Mesendoderm (in vitro differentiated cells): ENCODE data around the gene DNPH1.

Source experiments
- DNase-seq: peaks from one replicate; pipeline ENCODE4 v3.0.0; 2013
- H2AK5ac ChIP-seq: 2 replicates; pipeline ENCODE4 v1.6.1; 2013; ENCODE audit warnings: low read length, inconsistent platforms
- H2BK120ac ChIP-seq: 2 replicates; pipeline ENCODE4 v1.6.1; 2013; ENCODE audit warnings: low read depth, mild to moderate bottlenecking, low read length, moderate library complexity, mixed read lengths
- H2BK15ac ChIP-seq: replicated peaks from 2 replicates; pipeline ENCODE4 v1.6.1; 2013; ENCODE audit warnings: low read depth, mild to moderate bottlenecking, moderate library complexity
- H2BK5ac ChIP-seq: 2 replicates; pipeline ENCODE4 v1.6.1; 2013; ENCODE audit warnings: low read length, inconsistent platforms
- H3K18ac ChIP-seq: 2 replicates; pipeline ENCODE4 v1.6.1; 2013; ENCODE audit warnings: mild to moderate bottlenecking, low read length, mixed read lengths
- H3K23ac ChIP-seq: one replicate; pipeline ENCODE4 v1.6.1; 2013; ENCODE audit warnings: low read length
- H3K27ac ChIP-seq: 2 replicates; pipeline ENCODE4 v1.5.1; 2013; ENCODE audit warnings: low read depth, mild to moderate bottlenecking, inconsistent platforms, low read length, moderate library complexity
- H3K27me3 ChIP-seq: 2 replicates; pipeline ENCODE4 v1.6.1; 2013; ENCODE audit warnings: low read length, control low read depth, mild to moderate bottlenecking, inconsistent platforms; ENCODE audit not compliant: insufficient read depth, poor library complexity
- H3K36me3 ChIP-seq: 2 replicates; pipeline ENCODE4 v1.6.1; 2013; ENCODE audit warnings: low read length, inconsistent platforms; ENCODE audit not compliant: control insufficient read depth, insufficient read depth
- H3K4ac ChIP-seq: one replicate; pipeline ENCODE4 v1.6.1; 2013; ENCODE audit warnings: low read depth, mild to moderate bottlenecking, low read length, moderate library complexity
- H3K4me1 ChIP-seq: 2 replicates; pipeline ENCODE4 v1.6.1; 2013; ENCODE audit warnings: low read depth, low read length, inconsistent platforms; ENCODE audit not compliant: control insufficient read depth
- H3K4me2 ChIP-seq: 2 replicates; pipeline ENCODE4 v1.6.1; 2013; ENCODE audit warnings: low read length
- H3K4me3 ChIP-seq: 2 replicates; pipeline ENCODE4 v1.5.1; 2013; ENCODE audit warnings: mild to moderate bottlenecking, low read length
- H3K56ac ChIP-seq: one replicate; pipeline ENCODE4 v1.6.1; 2013; ENCODE audit warnings: low read length
- H3K79me1 ChIP-seq: 2 replicates; pipeline ENCODE4 v1.6.1; 2013; ENCODE audit warnings: low read length, inconsistent platforms
- H3K79me2 ChIP-seq: 2 replicates; pipeline ENCODE4 v1.6.1; 2013; ENCODE audit warnings: mild to moderate bottlenecking, low read length; ENCODE audit not compliant: control insufficient read depth, insufficient read depth
- H3K9ac ChIP-seq: 2 replicates; pipeline ENCODE4 v1.6.1; 2013; ENCODE audit warnings: low read length, inconsistent platforms
- H4K5ac ChIP-seq: one replicate; pipeline ENCODE4 v1.6.1; 2013; ENCODE audit warnings: low read length
- H4K8ac ChIP-seq: one replicate; pipeline ENCODE4 v1.6.1; 2013; ENCODE audit warnings: low read depth, mild to moderate bottlenecking, control low read depth, low read length, moderate library complexity
- WGBS: extraction: QIAGEN DNeasy Blood & Tissue Kit; methylation state at CpG from one replicate; pipeline ENCODE4 v1.1.7; 2013; ENCODE audit warnings: low lambda C conversion rate, missing lambda C conversion rate; ENCODE audit not compliant: insufficient coverage; ENCODE audit errors: extremely low coverage; 5-methylcytosine and 5-hydroxymethylcytosine counted together

The DNPH1 gene

GRCh38 chr6:43265564-43265963 is 36.3 kb upstream of the DNPH1 start:
- WGBS = no CpG with 5 or more reads among the region's 6 CpGs
- Histone ChIP-seq H3K56ac (no peak overlapping the region), H3K36me3 (no peaks in the 10 kb centered on the region), H4K5ac (no peak overlapping the region), H3K27ac (no peak overlapping the region), H2BK120ac (no peak overlapping the region), H3K4me1 (peaks cover 11% of the 10 kb centered on the region), H3K9ac (no peak overlapping the region), H3K79me2 (no peaks in the 10 kb centered on the region), H2BK5ac (no peak overlapping the region), H3K23ac (no peak overlapping the region), H3K4me2 (no peak overlapping the region), H4K8ac (no peak overlapping the region), H3K4ac (no peak overlapping the region), H3K27me3 (no peaks in the 10 kb centered on the region), H3K18ac (no peak overlapping the region), H2AK5ac (no peak overlapping the region), H3K79me1 (no peaks in the 10 kb centered on the region), H2BK15ac (no peak overlapping the region), H3K4me3 (no peak overlapping the region)
- no peak for DNase-seq

GRCh38 chr6:43264599-43265145 is 35.4 kb upstream of the DNPH1 start:
- Histone ChIP-seq H2AK5ac (no peak overlapping the region), H3K79me1 (no peaks in the 10 kb centered on the region), H3K18ac (no peak overlapping the region), H3K56ac (no peak overlapping the region), H4K5ac (no peak overlapping the region), H3K36me3 (no peaks in the 10 kb centered on the region), H4K8ac (no peak overlapping the region), H3K79me2 (no peaks in the 10 kb centered on the region), H3K27me3 (no peaks in the 10 kb centered on the region), H2BK15ac (no peak overlapping the region), H3K4me3 (no peak overlapping the region), H3K4ac (no peak overlapping the region), H2BK5ac (no peak overlapping the region), H3K9ac (no peak overlapping the region), H3K23ac (no peak overlapping the region), H2BK120ac (no peak overlapping the region), H3K4me2 (no peak overlapping the region), H3K27ac (no peak overlapping the region), H3K4me1 (peaks cover 11% of the 10 kb centered on the region)
- DNase-seq = no peak
- WGBS = no CpG with 5 or more reads among the region's 5 CpGs

- DNase-seq = peak; percentile 86
- no peak overlapping the region for H2BK120ac ChIP-seq
Observed at GRCh38 chr6:43263314-43264178, 34.3 kb upstream of the DNPH1 start.

GRCh38 chr6:43262780-43263313 is 33.6 kb upstream of the DNPH1 start:
- Histone ChIP-seq H3K9ac (no peak overlapping the region), H3K27ac (no peak overlapping the region), H2BK15ac (no peak overlapping the region), H4K8ac (no peak overlapping the region), H3K18ac (no peak overlapping the region), H3K36me3 (no peaks in the 10 kb centered on the region), H3K4me1 (peaks cover 7% of the 10 kb centered on the region), H3K56ac (no peak overlapping the region), H3K27me3 (no peaks in the 10 kb centered on the region), H3K79me1 (no peaks in the 10 kb centered on the region), H3K4me2 (no peak overlapping the region), H3K4ac (no peak overlapping the region), H2AK5ac (no peak overlapping the region), H3K4me3 (no peak overlapping the region), H2BK5ac (no peak overlapping the region), H3K23ac (no peak overlapping the region), H4K5ac (no peak overlapping the region), H3K79me2 (no peaks in the 10 kb centered on the region), H2BK120ac (no peak overlapping the region)
- DNase-seq = no peak
- no CpG with 5 or more reads among the region's 39 CpGs for WGBS

More at GRCh38 chr6:43263314-43264178, 34.3 kb upstream of the DNPH1 start:
- Histone ChIP-seq H3K4me2 (no peak overlapping the region), H2AK5ac (no peak overlapping the region), H3K79me2 (no peaks in the 10 kb centered on the region), H4K5ac (no peak overlapping the region), H3K79me1 (no peaks in the 10 kb centered on the region), H3K9ac (no peak overlapping the region), H3K27ac (no peak overlapping the region), H3K27me3 (no peaks in the 10 kb centered on the region), H2BK5ac (no peak overlapping the region), H3K4me1 (peaks cover 11% of the 10 kb centered on the region), H3K18ac (no peak overlapping the region), H3K4me3 (no peak overlapping the region), H3K23ac (no peak overlapping the region), H3K4ac (no peak overlapping the region), H2BK15ac (no peak overlapping the region), H3K36me3 (no peaks in the 10 kb centered on the region), H3K56ac (no peak overlapping the region), H4K8ac (no peak overlapping the region)
- WGBS = no CpG with 5 or more reads among the region's 12 CpGs

- no peak overlapping the region for H3K18ac ChIP-seq
- no peak overlapping the region for H3K27ac ChIP-seq
- H3K4me1 ChIP-seq = peaks cover 2% of the 10 kb centered on the region
Observed at GRCh38 chr6:43262000-43262779, 32.9 kb upstream of the DNPH1 start.

More at GRCh38 chr6:43262000-43262779, 32.9 kb upstream of the DNPH1 start:
- Histone ChIP-seq H3K4me2 (no peak overlapping the region), H4K5ac (no peak overlapping the region), H3K4me3 (no peak overlapping the region), H3K4ac (no peak overlapping the region), H3K27me3 (no peaks in the 10 kb centered on the region), H3K79me2 (no peaks in the 10 kb centered on the region), H2AK5ac (no peak overlapping the region), H3K56ac (no peak overlapping the region), H4K8ac (no peak overlapping the region), H2BK120ac (no peak overlapping the region), H3K9ac (no peak overlapping the region), H2BK5ac (no peak overlapping the region), H3K23ac (no peak overlapping the region), H3K36me3 (no peaks in the 10 kb centered on the region), H2BK15ac (no peak overlapping the region), H3K79me1 (no peaks in the 10 kb centered on the region)
- WGBS = no CpG with 5 or more reads among the region's 14 CpGs
- DNase-seq = no peak
